Measurements from ENCODE around the gene ZFYVE28.
A peak's percentile ranks its signal among the peaks of the same experiment; 100 is the strongest.

The ZFYVE28 gene

GRCh38 chr4:2428496-2429213 is 10.2 kb upstream of the ZFYVE28 start:
- no peak for DNase-seq (ENCODE audit: extremely low read depth in 1 of 2, low read depth in 1 of 2)

DNA sequence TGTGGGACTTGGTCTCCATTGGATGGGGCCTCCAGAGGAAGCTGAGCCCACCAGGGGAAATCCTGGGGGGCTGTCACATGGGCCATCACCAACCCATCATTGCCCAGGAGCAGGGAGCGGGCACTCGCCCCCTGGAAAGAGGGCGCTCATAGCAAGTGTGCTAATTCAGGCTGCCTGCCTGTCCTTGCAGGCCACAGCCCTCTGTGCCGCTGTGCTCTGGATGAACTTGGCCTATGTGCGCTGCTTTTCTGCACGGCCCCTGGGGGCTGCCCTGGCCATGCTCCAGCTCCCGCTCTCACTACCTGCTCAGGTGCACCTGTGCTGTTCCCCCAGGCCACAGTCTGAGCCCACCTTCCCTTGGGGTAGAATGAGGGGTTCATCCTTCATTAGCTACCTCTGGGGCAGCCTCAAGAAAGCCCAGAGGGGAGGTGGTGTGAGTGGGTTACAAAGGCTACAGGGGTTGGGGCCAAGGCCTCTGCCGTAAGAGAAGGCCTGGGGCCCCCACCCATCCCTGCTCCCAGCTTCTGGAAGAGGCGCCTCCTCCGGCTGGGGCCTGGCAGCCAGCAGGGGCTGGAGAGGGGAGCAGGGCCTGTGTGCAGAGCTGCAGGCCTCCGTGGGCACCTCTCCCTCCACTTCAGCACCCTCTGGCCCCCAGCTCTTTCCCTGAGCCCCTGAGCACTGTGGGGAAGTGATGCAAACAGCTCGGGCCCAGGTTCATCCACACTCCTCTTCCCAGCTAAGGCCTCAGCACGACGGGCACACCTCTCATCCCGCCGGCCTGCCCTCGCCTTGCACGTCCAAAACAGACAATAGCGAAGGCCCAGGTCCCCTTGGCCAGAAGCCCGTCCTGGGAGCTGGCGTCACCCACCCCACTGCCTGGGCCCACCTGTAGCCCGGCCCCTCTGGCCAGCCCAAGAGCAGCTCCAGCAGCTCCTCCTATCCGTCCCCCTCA is 9.2 kb upstream of the ZFYVE28 start:
- DNase-seq (ENCODE audit: extremely low read depth in 1 of 2, low read depth in 1 of 2): no peak

DNA sequence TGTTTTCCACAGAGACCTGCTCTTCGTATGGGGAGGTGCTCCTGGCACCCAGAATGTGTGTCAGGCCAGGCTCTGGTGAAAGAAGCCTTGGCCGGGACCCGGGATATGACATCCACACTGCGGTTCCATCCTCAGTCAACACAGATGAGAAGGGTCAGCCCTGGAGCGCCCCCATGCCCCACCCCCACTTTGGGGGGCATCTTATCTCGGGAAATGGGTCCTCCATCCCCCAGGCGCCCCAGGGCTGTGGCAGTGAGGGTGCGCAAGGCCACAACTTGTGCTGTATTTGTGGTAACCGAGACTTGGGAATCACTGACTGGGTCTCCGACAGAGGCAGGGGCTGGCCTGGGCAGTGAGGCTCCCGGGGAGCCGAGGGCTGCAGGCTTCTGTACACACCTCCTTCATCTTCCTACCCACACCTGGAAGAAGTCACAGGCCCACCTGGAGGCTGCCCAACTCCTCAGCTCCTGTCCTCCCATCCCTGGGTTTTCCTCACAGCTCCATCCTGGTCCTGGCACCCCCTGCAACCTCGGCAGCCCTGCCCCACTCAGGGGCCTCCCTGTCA is 8.3 kb upstream of the ZFYVE28 start:
- DNase-seq (ENCODE audit: extremely low read depth in 1 of 2, low read depth in 1 of 2): no peak

DNA sequence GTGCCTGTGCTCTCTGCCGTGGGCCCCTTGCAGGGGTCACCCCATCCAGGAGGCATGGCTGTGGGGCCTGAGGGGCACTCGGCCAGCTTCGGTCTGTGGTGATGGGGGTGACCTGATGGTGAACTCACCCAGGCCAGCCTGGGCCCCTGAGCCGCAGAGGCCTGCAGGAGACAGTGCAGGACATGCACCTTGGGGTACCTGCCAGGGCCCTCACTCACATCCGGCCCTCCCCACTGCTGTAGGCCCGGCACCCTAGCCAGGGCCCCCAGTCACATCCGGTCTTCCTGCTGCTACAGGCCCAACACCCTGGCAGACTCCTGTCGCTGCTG is 7.6 kb upstream of the ZFYVE28 start:
- no peak for DNase-seq (ENCODE audit: extremely low read depth in 1 of 2, low read depth in 1 of 2)

- DNase-seq (ENCODE audit: extremely low read depth in 1 of 2, low read depth in 1 of 2): no peak
These were observed 7.1 kb upstream of the ZFYVE28 start for GRCh38 chr4:2425386-2426068.

DNA sequence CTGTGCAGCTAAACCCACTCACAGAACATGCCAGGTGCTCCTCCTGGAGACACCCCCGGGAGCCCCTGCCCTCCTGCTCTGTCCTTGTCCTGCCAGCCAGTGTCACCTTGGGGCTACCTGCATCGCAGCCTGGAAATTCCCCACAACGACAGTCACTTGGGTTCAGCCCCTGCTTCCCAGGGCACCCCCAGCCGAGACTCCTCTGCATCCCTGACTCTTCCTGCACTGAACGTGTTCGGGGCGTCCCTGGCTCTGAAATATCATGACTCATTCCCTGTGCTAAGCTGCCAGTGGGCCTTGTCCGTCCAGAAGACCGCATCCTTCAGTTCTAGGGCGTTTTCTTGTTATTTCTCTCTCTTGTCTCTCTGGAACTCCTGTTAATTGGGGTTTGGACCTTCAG is 6.1 kb upstream of the ZFYVE28 start:
- no peak for DNase-seq (ENCODE audit: extremely low read depth in 1 of 2, low read depth in 1 of 2)

DNA sequence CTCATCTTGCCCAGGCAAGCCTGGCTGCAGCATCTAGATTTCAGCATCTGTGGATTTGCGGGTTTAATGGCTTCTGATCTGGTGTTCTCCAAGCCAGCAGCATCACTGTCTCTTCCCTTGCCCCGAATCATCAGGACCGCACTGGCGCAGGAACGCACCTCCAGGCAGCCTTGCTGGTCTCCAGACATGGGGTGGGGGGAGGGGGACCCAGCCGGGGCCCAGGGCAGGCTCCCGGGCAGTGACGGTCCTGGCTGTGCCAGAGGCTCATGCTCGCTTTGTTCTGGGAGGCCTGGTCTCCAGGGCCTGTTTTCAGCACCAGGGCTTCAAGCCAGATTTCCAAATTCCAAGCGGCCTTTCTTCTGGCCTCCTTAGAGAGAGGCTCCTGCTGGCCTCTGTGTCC is 5.2 kb upstream of the ZFYVE28 start:
- no peak for DNase-seq (ENCODE audit: extremely low read depth in 1 of 2, low read depth in 1 of 2)

DNA sequence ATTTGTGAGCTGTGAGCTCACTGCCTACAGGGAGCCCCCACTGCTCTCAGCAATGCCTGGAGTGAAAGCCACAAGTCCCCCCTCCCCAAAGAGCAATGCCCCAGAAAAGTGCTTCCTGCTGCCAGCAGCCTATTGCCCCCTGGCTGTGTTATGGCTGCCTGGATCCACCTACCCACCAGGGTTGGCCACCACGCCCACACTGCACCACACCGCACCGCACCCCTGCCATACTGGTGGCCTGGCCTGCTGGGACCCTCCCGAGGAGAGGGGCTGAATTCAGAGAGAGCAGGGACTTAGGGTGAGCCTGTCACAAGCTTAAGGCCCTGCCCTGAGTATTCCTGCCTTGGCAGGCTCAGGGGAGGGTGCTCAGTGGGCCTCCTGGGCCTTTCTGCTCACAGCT is 4.6 kb upstream of the ZFYVE28 start:
- no peak for DNase-seq (ENCODE audit: extremely low read depth in 1 of 2, low read depth in 1 of 2)

GRCh38 chr4:2421928-2422327 is 3.5 kb upstream of the ZFYVE28 start:
- no peak for DNase-seq (ENCODE audit: extremely low read depth in 1 of 2, low read depth in 1 of 2)

GRCh38 chr4:2419814-2420213 is 1.4 kb upstream of the ZFYVE28 start:
- no peak for DNase-seq (ENCODE audit: extremely low read depth in 1 of 2, low read depth in 1 of 2)

DNA sequence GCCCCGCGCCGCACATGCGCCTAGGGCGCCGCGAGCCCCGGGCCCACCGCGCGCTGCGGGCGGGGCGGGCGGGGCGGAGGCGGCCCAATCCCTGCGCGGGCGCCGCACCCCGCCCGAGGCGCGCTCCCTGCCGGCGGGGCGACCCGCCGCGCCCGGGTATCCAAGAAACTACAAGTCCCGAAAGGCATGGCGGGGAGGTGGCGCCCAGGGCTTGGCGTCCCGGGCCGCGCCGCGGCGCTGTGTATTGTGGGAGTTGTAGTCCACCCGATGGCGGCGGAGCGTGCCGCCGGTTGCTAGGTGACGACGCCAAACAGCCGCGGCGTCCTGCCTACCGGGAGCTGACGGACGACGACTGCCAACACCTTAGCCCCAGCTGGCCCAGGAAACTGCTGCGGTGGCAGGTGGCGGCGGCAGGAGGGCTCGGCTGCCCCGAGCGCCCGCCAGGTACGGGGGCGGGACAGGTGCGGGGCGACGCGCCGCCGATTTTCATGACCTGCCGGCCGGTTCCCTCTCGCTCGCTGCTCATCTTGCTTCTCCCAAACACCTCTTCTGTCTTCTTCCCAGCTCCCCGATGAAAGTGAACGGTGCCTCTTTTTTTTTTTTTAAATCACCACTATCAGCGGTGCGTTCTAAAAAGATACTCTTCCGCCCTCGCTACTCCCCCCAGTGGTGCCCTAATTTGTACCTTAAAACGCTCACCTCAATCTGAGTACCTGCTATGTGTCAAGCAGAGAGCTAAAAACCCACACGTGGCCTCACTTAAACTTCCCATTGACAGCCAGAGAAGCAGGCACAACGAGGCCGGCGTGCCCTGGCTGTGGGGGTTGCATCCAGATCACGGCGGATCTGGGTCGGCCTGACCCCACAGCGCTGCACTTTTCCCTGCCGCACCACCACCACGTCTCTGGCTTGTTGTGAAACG is 466 bp upstream of the ZFYVE28 start, which contains the start of gene CFAP99:
TSS of gene CFAP99 (plus strand) at position 306 of the 922 bp plus-strand sequence.
- DNase-seq (ENCODE audit: extremely low read depth in 1 of 2, low read depth in 1 of 2): peak; percentile 93 to 96

DNA sequence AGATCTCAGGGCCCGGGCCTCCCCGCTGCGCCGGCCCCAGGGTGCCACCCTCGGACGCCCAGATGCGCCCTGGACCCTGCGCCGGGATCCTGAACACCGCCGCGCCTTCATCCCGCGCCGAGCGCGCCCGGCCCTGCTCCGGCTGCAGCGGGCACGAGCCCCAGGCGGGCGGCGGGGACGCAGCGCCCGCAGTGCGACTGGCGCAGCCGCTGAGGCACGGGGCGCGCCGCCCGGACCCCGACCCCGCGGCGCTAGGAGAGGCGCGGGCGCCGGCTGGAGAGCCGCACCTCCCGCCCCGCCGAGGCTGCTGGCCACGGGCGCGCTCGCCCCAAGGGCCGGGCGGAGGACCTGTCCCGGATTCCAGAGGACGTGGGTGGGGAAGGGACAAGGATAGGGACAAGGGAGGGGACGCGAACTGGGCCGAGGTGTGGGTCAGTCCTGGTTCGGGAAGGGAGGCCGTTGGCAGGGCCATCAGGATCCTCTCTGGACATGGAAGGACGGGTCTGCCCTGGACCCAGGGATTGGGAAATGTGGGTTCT is 1.1 kb downstream of the ZFYVE28 start:
- no peak for DNase-seq (ENCODE audit: extremely low read depth in 1 of 2, low read depth in 1 of 2)

GRCh38 chr4:2416564-2417225 is 1.8 kb downstream of the ZFYVE28 start:
- no peak for DNase-seq (ENCODE audit: extremely low read depth in 1 of 2, low read depth in 1 of 2)

DNA sequence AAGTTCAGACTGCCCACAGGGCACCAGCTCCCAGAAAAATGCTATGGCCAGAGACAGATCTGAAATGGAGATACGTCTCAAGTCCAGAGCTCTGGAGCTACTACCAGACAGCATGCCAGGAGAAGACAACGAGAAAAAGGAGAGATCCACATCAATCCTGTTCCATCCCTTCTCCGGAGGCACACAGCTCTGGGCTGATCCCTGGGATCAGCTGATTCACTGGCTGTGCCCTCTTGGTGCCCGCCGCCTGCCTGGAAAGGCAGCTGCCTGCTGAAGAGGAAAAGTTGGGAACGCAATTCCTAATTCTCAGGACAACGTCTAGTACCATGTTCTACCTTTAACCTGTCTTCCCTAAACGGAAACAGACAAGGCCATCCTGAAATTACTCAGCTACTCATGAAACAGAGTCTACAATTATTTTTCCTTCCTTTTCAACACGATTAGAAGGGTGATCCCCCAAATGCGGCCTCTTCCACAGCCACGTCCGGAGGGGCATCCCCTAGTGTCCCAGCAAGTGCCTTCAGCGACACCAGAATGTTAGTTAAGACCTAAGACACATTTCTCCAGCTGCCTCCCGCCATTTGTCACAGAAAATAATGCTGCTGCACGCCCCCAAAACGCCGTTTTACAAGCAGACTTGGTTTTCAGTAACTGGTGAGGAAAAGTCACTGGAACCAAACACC is 2.4 kb downstream of the ZFYVE28 start:
- DNase-seq (ENCODE audit: extremely low read depth in 1 of 2, low read depth in 1 of 2): no peak

GRCh38 chr4:2415213-2415612 is 3.2 kb downstream of the ZFYVE28 start:
- DNase-seq (ENCODE audit: extremely low read depth in 1 of 2, low read depth in 1 of 2): no peak

DNA sequence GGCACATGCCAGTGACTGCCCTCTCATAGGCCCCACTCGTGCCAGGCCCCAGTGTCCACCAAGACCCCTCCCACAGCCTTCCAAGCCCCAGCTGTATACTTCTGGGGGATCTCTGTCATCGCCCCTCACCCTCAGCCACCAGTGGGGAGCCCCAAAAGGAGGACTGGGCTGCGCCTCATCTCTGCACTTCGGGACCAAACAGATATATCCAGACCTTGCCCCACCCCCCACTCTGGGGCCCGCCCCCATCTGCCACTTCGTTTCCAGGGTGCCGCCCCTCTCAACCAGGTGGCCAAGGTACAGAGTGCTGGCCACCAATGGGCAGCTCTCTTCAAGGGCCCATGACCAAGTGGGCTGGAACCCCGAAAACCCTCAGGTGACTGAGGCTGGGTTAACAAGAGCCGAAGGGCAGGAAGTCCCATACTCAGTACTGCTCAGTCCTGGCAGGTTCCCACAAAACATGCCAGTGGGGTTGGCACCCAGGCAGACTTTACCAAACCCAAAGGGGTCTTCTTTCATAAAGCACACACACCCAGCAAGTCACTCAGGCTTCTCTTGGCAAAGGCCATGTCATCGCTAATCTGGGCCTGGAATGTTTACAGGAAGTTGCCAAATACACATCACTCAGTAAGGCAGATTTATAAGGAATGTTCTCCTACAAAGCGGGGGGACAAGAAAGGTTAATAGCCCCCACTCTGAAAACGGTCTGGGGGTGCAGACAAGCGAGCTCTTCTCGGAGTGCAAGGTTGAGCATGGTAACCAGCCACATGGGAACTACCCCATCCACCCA is 4.4 kb downstream of the ZFYVE28 start:
- no peak for DNase-seq (ENCODE audit: extremely low read depth in 1 of 2, low read depth in 1 of 2)

GRCh38 chr4:2412885-2413716 is 5.3 kb downstream of the ZFYVE28 start:
- DNase-seq (ENCODE audit: extremely low read depth in 1 of 2, low read depth in 1 of 2): peak; percentile 75 to 93
